Measurements from ENCODE around the gene COPG2. TPM values are rescaled to one million over a fixed set of nuclear protein-coding genes. Genes with fewer than 3 reads are reported as not detected.

Gene COPG2
- total RNA-seq, 1 donor from 2014 or later: 19.7 TPM

GRCh38 chr7:130485734-130486113 lies 182.8 kb downstream of the COPG2 start:
- intact Hi-C loops (cut with DNase I): loop anchor here (5.0 kb wide), 1 partner anchor 237 kb away; no protein-coding TSS in a partner anchor
- DNase-seq (ENCODE audit: low spot score): no peak

- DNase-seq (ENCODE audit: low spot score): no peak
- intact Hi-C loops (cut with DNase I): no loop called here
Measured at GRCh38 chr7:130483031-130483430, 185.5 kb downstream of the COPG2 start.

- intact Hi-C loops (cut with DNase I): no loop called here
- no peak for DNase-seq (ENCODE audit: low spot score)
Measured at GRCh38 chr7:130481898-130482297, 186.7 kb downstream of the COPG2 start.

GRCh38 chr7:130479716-130480400 lies 188.7 kb downstream of the COPG2 start:
- intact Hi-C loops (cut with DNase I): no loop called here

GRCh38 chr7:130478991-130479390 lies 189.6 kb downstream of the COPG2 start:
- intact Hi-C loops (cut with DNase I): no loop called here
- DNase-seq (ENCODE audit: low spot score): no peak

More at GRCh38 chr7:130479716-130480400, 188.7 kb downstream of the COPG2 start:
- DNase-seq (ENCODE audit: low spot score): no peak

- intact Hi-C loops (cut with DNase I): no loop called here
- no peak for DNase-seq (ENCODE audit: low spot score)
Measured at GRCh38 chr7:130476297-130477150, 192.0 kb downstream of the COPG2 start.

GRCh38 chr7:130475776-130476175 lies 192.8 kb downstream of the COPG2 start:
- no peak for DNase-seq (ENCODE audit: low spot score)
- intact Hi-C loops (cut with DNase I): no loop called here

GRCh38 chr7:130473876-130474275 lies 194.7 kb downstream of the COPG2 start:
- DNase-seq (ENCODE audit: low spot score): no peak
- intact Hi-C loops (cut with DNase I): no loop called here

- DNase-seq (ENCODE audit: low spot score): no peak
- intact Hi-C loops (cut with DNase I): no loop called here
Measured at GRCh38 chr7:130473289-130473688, 195.3 kb downstream of the COPG2 start.

GRCh38 chr7:130471974-130472373 lies 196.6 kb downstream of the COPG2 start:
- intact Hi-C loops (cut with DNase I): no loop called here
- no peak for DNase-seq (ENCODE audit: low spot score)

- no peak for DNase-seq (ENCODE audit: low spot score)
- intact Hi-C loops (cut with DNase I): no loop called here
Measured at GRCh38 chr7:130468612-130469011, 199.9 kb downstream of the COPG2 start.

- intact Hi-C loops (cut with DNase I): no loop called here
- DNase-seq (ENCODE audit: low spot score): no peak
Measured at GRCh38 chr7:130463553-130464434, 204.8 kb downstream of the COPG2 start.

- intact Hi-C loops (cut with DNase I): no loop called here
- no peak for DNase-seq (ENCODE audit: low spot score)
Measured at GRCh38 chr7:130461272-130461671, 207.3 kb downstream of the COPG2 start.

- no peak for DNase-seq (ENCODE audit: low spot score)
Measured at GRCh38 chr7:130458257-130458656, 210.3 kb downstream of the COPG2 start.

More at GRCh38 chr7:130458257-130458656, 210.3 kb downstream of the COPG2 start:
- intact Hi-C loops (cut with DNase I): no loop called here

Small RNA genes lying within 50 kb of the gene (microRNA-seq; reads per million reads assigned to microRNA genes)
- 532 reads per million, percentile 82 among the genes with 10 or more reads in this experiment for gene MIR335

Other genes starting within 250 kb of the COPG2 start
- gene CEP41, start 227.7 kb downstream of the COPG2 start, total RNA-seq: 4.6 TPM
- gene MEST, start 176.7 kb downstream of the COPG2 start, total RNA-seq: 6.1 TPM
- gene TSGA13, start 17.8 kb upstream of the COPG2 start, total RNA-seq: not detected
- not detected for gene KLF14, start 65.5 kb upstream of the COPG2 start, total RNA-seq